H7 (cell line): ENCODE data around the gene ST6GALNAC6. TPM values are rescaled to one million over a fixed set of nuclear protein-coding genes. Genes with fewer than 3 reads are reported as not detected.

ENCODE experiments used
- DNase-seq: peaks from one replicate; pipeline ENCODE4 v3.0.0; 2012
- H3K27me3 ChIP-seq: 2 replicates; pipeline ENCODE4 v1.6.0; 2011; ENCODE audit warnings: mild to moderate bottlenecking, low read length; ENCODE audit not compliant: control insufficient read depth, insufficient read depth
- H3K36me3 ChIP-seq: replicated peaks from 2 replicates; pipeline ENCODE4 v1.5.1; 2011; ENCODE audit warnings: low read length; ENCODE audit not compliant: control insufficient read depth, insufficient read depth
- H3K4me3 ChIP-seq: 2 replicates; pipeline ENCODE4 v1.5.1; 2011; ENCODE audit warnings: low read depth, mild to moderate bottlenecking, control low read depth, low read length, moderate library complexity; ENCODE audit not compliant: insufficient read depth
- total RNA-seq: library from RNA; depleted of rRNA; stranded (reverse); fragments of >200 nt; shearing (Covaris generic); gene quantifications from 2 replicates; pipeline ENCODE4 v1.2.3, GENCODE V29; 2014

The ST6GALNAC6 gene
- total RNA-seq, 1 experiment from 2014 or later: 30.6 TPM

- no peak overlapping the region for H3K4me3 ChIP-seq
- peaks cover 1% of the 10 kb centered on the region; the same call in 1 of the 2 replicates for H3K27me3 ChIP-seq
- DNase-seq: no peak
- H3K36me3 ChIP-seq: no peaks in the 10 kb centered on the region
These were observed 20.6 kb downstream of the ST6GALNAC6 start for GRCh38 chr9:127878652-127879390.

DNA sequence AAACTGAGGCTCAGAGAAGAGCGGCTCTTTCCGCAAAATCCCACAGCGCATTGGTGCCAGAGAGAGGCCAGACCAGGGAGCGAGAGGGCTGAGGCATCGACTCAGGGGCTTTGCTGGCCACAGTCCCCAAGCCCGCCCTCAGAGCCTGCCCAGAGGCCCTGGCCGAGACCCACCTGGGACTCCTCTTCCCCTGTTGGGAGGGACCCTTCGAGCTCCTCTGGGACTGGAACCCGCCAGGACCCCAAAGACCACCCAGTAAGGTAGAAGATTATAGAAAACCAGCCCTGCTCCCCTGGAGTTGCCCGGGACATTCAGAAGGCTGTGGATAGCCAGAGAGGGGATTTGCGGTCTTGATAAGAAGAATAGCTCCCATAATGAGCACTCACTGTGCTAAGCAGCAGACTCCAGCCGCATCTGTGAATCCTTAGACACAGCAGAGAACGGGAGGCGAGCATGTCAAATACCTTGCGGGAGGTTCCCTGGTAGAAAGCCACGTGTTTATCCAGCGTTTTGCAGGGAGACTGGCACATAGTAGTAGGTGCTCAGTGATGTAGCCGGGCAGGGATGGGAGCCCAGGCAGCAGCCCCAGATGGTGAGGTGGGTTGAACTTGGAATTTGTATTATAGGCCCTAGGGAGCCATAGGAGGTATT lies 21.3 kb downstream of the ST6GALNAC6 start:
- no peaks in the 10 kb centered on the region for H3K36me3 ChIP-seq
- H3K27me3 ChIP-seq: peaks cover 1% of the 10 kb centered on the region; the same call in 1 of the 2 replicates
- H3K4me3 ChIP-seq: peak overlapping the region; percentile 67
- DNase-seq: peak; percentile 69

GRCh38 chr9:127877566-127877998 lies 21.8 kb downstream of the ST6GALNAC6 start, which contains the start of gene AK1:
TSS of gene AK1 (minus strand) at chr9:127877675. CDS start at chr9:127874617, 3,058 bp downstream.
- H3K36me3 ChIP-seq: no peaks in the 10 kb centered on the region
- DNase-seq: peak; percentile 94
- H3K4me3 ChIP-seq: peak within 1 kb of the TSS; percentile 67

GRCh38 chr9:127876764-127877562 lies 22.4 kb downstream of the ST6GALNAC6 start:
- H3K36me3 ChIP-seq: no peaks in the 10 kb centered on the region
- peaks cover 1% of the 10 kb centered on the region; the same call in 1 of the 2 replicates for H3K27me3 ChIP-seq
- H3K4me3 ChIP-seq: peak overlapping the region; percentile 67
- DNase-seq: peak; percentile 74

More at GRCh38 chr9:127877566-127877998, 21.8 kb downstream of the ST6GALNAC6 start, which contains the start of gene AK1:
- H3K27me3 ChIP-seq: peaks cover 1% of the 10 kb centered on the region; the same call in 1 of the 2 replicates

GRCh38 chr9:127876026-127876763 lies 23.2 kb downstream of the ST6GALNAC6 start:
- H3K27me3 ChIP-seq: peaks cover 1% of the 10 kb centered on the region; the same call in 1 of the 2 replicates
- no peak overlapping the region for H3K4me3 ChIP-seq
- DNase-seq: no peak
- no peaks in the 10 kb centered on the region for H3K36me3 ChIP-seq

DNA sequence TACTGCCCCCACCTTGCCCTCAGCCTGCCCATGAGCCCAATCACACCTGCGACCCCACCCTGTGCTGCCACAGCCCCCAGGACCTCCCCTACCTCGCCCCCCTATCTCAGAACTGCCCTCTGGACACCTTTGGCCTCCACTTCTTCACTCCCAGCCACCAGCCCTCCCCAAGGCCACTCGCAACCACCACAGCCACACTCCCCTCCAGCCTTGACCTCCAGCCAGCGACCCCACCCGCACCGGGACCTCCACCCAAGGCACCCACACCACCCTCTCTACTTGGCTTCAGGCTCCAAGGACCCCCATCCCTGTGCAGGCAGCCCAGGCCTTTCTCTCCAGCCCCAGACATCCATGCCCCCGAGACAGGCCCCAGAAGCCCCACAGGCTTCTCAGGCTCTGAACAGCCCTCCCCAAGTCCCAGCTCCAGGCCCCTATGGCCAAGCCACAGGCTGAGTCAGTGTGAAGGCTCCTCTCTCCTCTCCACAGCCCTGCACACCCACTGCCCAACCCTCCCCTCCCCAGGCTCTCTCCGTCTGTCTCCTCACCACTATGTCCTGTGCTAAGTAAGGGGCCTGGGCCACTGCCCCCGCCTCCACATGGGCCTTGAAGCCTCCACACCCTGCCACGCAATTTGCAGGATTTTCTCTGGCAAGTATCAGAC lies 24.0 kb downstream of the ST6GALNAC6 start:
- Histone ChIP-seq H3K4me3 (no peak overlapping the region), H3K27me3 (peaks cover 1% of the 10 kb centered on the region; the same call in 1 of the 2 replicates), H3K36me3 (no peaks in the 10 kb centered on the region)
- no peak for DNase-seq

GRCh38 chr9:127874301-127875221 lies 24.8 kb downstream of the ST6GALNAC6 start:
- H3K36me3 ChIP-seq: no peaks in the 10 kb centered on the region
- peaks cover 1% of the 10 kb centered on the region; the same call in 1 of the 2 replicates for H3K27me3 ChIP-seq
- H3K4me3 ChIP-seq: no peak overlapping the region
- no peak for DNase-seq

- DNase-seq: no peak
- peaks cover 1% of the 10 kb centered on the region; the same call in 1 of the 2 replicates for H3K27me3 ChIP-seq
- no peaks in the 10 kb centered on the region for H3K36me3 ChIP-seq
- H3K4me3 ChIP-seq: no peak overlapping the region
These were observed 25.5 kb downstream of the ST6GALNAC6 start for GRCh38 chr9:127873886-127874285.

DNA sequence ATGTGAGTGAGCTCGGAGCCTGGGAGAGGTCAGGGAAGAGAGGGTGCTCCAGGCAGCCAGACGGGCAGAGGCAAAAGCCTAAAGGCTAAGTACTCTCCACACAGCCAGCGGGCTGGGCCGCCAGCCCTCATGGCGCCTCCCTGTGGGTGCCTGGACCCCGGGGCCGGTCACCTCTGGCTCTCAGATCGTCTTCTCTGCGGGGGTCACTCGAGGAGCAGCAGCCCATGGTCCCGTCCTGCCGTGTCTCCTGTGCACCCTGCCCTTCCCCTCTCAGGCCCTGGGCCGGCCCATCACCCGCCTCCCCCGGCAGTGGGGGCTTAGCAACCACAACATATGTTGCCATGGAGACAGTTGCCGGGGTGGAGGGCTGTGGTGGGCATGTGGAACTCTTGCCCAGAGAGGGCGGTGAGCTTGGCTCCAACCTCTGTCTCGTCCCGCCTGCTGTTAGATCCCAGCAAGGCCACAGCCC lies 26.1 kb downstream of the ST6GALNAC6 start:
- peak; percentile 81 for DNase-seq
- Histone ChIP-seq H3K4me3 (no peak overlapping the region), H3K36me3 (no peaks in the 10 kb centered on the region), H3K27me3 (peaks cover 1% of the 10 kb centered on the region; the same call in 1 of the 2 replicates)

DNA sequence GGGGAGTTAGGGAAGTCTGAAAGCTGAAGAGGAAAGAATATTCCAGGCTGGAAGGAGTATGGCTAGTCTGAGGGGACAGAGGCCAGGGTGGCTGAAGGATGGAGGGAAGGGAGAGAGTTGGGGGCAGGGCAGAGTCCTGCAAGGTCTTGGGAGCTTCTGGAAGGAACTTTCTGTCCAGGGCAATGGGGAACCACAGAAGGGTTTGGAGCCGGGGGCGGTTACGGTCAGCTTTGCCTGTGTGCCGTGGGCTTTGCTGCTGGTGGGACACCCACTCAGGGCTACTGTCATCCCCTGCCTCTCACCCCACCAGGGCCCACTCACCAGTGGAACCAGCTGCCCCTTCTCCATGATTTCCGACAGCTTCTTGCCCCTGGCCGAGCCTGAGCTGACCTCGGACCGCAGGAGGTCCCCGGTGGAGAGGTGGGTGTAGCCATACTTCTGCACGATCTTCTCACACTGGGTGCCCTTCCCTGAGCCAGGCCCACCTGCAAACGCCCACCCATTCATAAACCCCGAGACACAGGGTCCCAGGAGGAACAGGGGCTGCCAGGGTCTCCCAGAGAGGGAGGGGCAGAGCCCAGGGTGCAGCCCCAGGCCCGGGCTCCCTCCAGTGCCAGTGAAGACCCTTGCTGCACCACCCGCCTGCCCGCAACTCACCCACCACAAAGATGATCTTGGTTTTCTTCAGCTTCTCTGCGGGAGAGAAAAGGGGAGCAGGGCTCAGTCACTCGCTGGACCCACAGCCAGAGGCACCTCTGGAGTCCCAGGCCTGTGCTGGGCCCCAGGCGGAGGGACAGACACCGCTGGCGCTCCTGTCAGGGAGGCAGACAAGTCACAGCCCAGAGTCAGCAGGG lies 26.8 kb downstream of the ST6GALNAC6 start:
- H3K36me3 ChIP-seq: no peaks in the 10 kb centered on the region
- H3K27me3 ChIP-seq: no peaks in the 10 kb centered on the region; the same call in 1 of the 2 replicates
- no peak overlapping the region for H3K4me3 ChIP-seq
- no peak for DNase-seq

GRCh38 chr9:127871531-127871930 lies 27.9 kb downstream of the ST6GALNAC6 start:
- H3K27me3 ChIP-seq: no peaks in the 10 kb centered on the region

GRCh38 chr9:127870887-127871286 lies 28.5 kb downstream of the ST6GALNAC6 start:
- Histone ChIP-seq H3K36me3 (no peaks in the 10 kb centered on the region), H3K4me3 (no peak overlapping the region), H3K27me3 (no peaks in the 10 kb centered on the region)
- DNase-seq: no peak

More at GRCh38 chr9:127871531-127871930, 27.9 kb downstream of the ST6GALNAC6 start:
- no peak for DNase-seq
- Histone ChIP-seq H3K4me3 (no peak overlapping the region), H3K36me3 (no peaks in the 10 kb centered on the region)
